ENCODE data around the gene SIGLECL1.

DNA sequence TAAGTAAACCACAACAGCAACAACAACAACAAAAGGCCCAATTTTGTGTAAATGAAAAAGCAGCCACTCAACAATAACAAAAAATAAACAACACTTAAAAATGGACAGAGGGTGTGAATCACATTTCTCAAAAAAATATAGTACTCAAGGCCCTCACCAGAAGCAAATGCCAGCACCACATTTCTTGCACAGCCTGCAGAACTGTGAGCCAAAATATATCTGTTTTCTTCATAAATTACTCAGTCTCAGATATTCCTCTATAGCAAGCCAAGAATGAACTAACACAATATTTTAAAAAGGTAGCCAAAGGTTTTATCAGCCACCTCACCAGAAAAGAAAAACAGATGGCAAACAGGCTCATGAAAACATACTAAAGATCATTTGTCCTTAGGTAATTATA lies 29.9 kb upstream of the SIGLECL1 start:
- TF ChIP-seq CTCF (IDR thresholded peaks at IDR 0.05), result no peak
- no peak for TF ChIP-seq POLR2A (IDR thresholded peaks at IDR 0.05)

All from body of pancreas (tissue), 4 donors.